CD4-positive, alpha-beta T cell treated with Interleukin-12 subunit alpha and Interleukin-12 subunit beta, for 1 hour (primary cell): ENCODE results near the gene KRTAP5-9.
"Not testable (repeated sequence)": the region's sequence is repeated elsewhere in the genome, so short reads cannot be mapped to it uniquely, and the experiment has no call there.

Source experiments
- DNase-seq: peaks from one replicate; pipeline ENCODE4 v3.0.0-alpha.2; 2020

KRTAP5-9 gene

GRCh38 chr11:71548120-71548519 is at the start of gene KRTAP5-9:
Gene KRTAP5-9, plus strand, starts transcription at chr11:71548420. Its CDS starts 238 bp downstream, at chr11:71548658.
- no peak for DNase-seq

- DNase-seq = no peak
These were observed 49.1 kb upstream of the KRTAP5-9 start for GRCh38 chr11:71499125-71499524.

- DNase-seq = no peak
These were observed 48.7 kb upstream of the KRTAP5-9 start for GRCh38 chr11:71499546-71499945.

- DNase-seq = no peak
These were observed 47.6 kb upstream of the KRTAP5-9 start for GRCh38 chr11:71500601-71501021.

- DNase-seq = no peak
These were observed 46.9 kb upstream of the KRTAP5-9 start for GRCh38 chr11:71501071-71501985.

GRCh38 chr11:71502026-71502425 is 46.2 kb upstream of the KRTAP5-9 start:
- no peak for DNase-seq

- no peak for DNase-seq
These were observed 45.3 kb upstream of the KRTAP5-9 start for GRCh38 chr11:71502871-71503435.

- no peak for DNase-seq
These were observed 43.7 kb upstream of the KRTAP5-9 start for GRCh38 chr11:71504531-71504930.

- no peak for DNase-seq
These were observed 43.2 kb upstream of the KRTAP5-9 start for GRCh38 chr11:71505001-71505400.

GRCh38 chr11:71505781-71506180 is 42.4 kb upstream of the KRTAP5-9 start:
- DNase-seq = no peak

- no peak for DNase-seq
These were observed 41.1 kb upstream of the KRTAP5-9 start for GRCh38 chr11:71507102-71507501.

GRCh38 chr11:71518506-71519471 is 29.4 kb upstream of the KRTAP5-9 start:
- DNase-seq = no peak

GRCh38 chr11:71519546-71519945 is 28.7 kb upstream of the KRTAP5-9 start:
- DNase-seq = no peak

GRCh38 chr11:71525188-71525937 is 22.9 kb upstream of the KRTAP5-9 start:
- no peak for DNase-seq

GRCh38 chr11:71525938-71526495 is 22.2 kb upstream of the KRTAP5-9 start:
- DNase-seq = no peak

GRCh38 chr11:71526796-71527575 is 21.2 kb upstream of the KRTAP5-9 start, which contains the start of gene KRTAP5-7:
Gene KRTAP5-7, plus strand, starts transcription at chr11:71527267. Its CDS starts 34 bp downstream, at chr11:71527301.
- DNase-seq = not testable (repeated sequence)

GRCh38 chr11:71527576-71528210 is 20.5 kb upstream of the KRTAP5-9 start:
- no peak for DNase-seq

GRCh38 chr11:71530602-71531001 is 17.6 kb upstream of the KRTAP5-9 start:
- DNase-seq = no peak

- DNase-seq = no peak
These were observed 16.1 kb upstream of the KRTAP5-9 start for GRCh38 chr11:71532036-71532610.
